GM10847 (cell line): ENCODE data around the gene MARCHF6.

ENCODE experiments used
- POLR2A ChIP-seq: IDR thresholded peaks from 2 replicates; pipeline ENCODE4 v1.6.1; 2011; ENCODE audit not compliant: insufficient read length; ENCODE audit errors: extremely low read depth

Gene MARCHF6

DNA sequence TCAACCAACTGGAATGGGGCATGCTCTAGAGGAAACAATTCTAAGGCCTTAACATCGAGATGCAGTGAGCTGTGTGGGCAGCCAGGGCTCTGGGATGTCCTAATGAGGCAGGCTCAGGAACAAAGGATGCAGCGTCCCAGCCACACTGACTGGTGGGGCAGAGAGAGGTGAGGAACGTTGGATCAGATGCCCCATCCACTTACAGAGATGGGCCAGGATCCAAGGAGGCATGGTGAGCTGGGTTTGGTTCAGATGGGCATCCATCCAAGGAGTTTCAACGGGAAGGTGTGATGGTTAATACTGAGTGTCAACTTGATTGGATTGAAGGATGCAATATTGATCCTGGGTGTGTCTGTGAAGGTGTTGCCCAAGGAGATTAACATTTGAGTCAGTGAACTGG lies 15.5 kb upstream of the MARCHF6 start:
- no peak for TF ChIP-seq POLR2A

DNA sequence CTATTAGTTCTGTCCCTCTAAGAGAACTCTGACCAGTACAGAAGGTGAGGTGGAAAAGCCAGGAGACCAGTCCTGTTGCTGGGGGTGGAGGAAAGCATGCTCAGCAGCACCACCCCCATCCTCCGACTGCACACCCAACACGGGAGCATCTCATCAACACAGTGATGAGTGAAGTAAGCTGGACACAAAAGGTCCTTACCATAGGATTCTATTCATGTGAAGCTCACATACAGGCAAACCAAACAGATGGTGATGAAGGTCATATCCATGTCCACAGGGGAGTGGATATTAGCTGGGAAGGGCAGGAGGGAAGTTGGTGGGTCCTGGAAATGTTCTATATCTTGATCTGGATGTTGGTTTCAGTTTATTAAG lies 14.8 kb upstream of the MARCHF6 start:
- TF ChIP-seq POLR2A: no peak

DNA sequence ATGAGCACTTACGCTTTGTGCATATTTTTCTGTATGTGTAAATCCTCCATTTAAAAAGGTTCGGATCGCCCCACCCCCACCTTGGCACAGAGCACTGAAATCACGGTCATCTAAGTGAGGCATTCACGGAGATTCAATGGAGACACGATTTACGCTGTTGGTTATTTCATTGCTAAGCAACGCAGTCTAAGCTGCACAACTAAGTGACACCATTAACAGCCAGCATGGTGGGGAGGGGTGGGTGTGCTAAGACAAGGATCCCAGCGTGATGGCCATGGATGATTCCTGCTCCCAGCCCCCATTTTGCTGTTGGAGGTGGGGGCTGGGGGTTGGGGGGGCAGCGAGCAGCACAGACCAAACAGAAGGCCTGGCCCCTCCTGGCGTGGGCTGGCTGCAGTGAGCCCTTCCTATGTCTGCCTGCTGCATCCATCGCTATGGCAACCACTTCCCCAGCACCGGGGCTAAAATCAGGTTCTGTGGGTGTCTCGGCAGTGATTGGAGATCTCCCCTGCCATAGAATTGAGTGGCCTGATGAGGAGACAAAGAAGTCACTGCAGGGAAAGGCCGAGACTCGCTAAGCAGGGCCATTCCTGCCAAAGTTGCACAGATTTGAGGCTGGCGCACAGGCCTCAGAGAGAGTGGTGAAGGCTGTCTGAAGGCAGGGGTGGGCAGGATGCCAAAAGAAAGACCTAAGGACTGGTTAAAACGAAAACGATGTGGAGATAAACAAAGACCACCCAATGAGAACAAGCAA lies 14.3 kb upstream of the MARCHF6 start:
- TF ChIP-seq POLR2A: no peak

GRCh38 chr5:10339958-10340357 lies 13.5 kb upstream of the MARCHF6 start:
- no peak for TF ChIP-seq POLR2A

- no peak for TF ChIP-seq POLR2A
Measured at GRCh38 chr5:10343486-10343885, 10.0 kb upstream of the MARCHF6 start.

- no peak for TF ChIP-seq POLR2A
Measured at GRCh38 chr5:10348258-10348657, 5.2 kb upstream of the MARCHF6 start.

DNA sequence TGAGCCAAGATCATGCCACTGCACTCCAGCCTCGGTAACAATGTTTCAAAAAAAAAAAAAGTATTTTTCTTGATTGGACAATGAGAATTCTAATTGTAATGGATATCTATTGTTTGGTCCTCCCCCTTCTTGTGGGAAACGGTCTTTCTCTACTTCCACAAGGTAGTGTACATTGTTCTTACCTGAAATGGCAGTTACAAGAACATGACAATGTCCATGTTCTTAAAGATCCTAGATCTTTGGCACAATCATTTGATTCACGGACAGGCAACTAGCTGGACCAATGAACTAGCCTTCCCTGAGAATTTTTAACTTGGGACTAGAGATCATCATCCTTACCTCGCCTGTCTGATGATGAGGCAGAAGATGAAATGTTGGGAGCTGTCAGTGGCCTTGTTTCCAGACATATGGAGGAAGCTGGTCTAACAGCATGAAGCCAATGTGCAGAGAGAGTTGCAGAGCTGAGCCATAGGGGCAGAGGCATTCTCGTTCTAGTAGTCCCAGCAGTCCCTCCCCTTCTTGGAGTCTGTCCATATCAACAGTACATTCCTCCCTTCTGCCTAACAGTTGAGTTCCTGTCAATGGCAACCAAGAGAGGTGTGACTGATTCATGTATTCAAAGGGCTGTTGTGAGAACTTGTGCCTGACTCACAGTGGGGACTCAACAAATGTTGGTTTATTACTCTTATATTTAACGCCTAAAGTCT lies 2.1 kb upstream of the MARCHF6 start:
- no peak for TF ChIP-seq POLR2A

DNA sequence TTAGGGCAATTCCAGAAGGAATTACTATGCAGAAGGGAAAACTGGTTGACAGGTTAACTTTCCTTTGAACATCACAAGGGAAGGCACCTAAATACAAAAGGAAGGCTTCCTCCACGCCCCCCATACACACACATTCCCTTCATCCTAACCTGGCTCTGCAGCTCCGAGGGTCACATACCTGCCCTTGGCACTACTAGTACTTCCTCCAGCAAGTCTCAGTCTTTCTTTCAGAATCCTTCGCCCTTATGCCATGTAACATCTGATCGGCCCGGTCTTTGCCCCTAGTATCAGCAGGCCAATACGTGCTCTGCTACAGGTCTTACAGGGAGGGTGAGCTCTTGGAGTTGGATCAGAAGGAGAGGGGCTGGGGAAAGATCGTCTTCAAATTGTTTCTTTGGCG lies 1.6 kb upstream of the MARCHF6 start:
- TF ChIP-seq POLR2A: no peak

- no peak for TF ChIP-seq POLR2A
Measured at GRCh38 chr5:10352430-10353240, 860 bp upstream of the MARCHF6 start.

GRCh38 chr5:10354048-10354872 lies 765 bp downstream of the MARCHF6 start:
- no peak for TF ChIP-seq POLR2A

DNA sequence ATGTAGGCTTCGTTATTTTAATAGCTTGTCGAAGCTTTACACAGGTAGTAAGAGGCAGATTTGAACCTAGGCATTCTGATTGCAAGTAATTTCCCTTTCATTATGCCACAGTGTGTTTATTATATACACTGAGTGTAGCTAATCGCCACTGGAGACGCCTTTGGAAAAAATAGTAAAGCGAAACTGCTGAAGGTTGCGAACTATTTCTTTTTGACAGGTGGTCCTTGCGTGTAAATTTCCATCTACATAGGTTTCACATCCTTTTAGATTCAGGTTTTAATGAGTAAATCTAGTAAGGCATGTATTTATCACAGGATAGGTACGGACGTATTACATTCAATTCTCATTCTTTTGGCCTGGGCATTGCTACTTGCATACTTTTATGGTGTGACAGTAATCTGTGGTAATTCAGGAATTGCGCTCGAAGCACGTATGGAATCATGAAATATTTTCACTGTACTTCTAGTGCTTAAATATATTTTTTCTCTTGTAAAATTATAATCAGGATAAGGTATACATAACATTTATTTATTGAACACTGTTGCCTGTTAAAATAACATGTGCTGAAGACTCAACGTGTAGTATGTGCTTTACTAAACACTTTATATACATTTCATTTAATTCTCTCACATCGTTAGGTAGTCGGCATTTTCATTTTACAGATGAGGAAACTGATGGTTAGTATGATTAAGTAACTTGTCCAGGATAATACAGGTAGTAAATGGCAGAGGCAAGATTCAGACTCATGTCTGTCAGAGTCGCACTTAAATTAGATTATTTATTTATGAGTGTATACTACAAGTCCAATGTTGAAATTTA lies 1.8 kb downstream of the MARCHF6 start:
- TF ChIP-seq POLR2A: no peak

GRCh38 chr5:10358999-10359398 lies 5.5 kb downstream of the MARCHF6 start:
- no peak for TF ChIP-seq POLR2A

DNA sequence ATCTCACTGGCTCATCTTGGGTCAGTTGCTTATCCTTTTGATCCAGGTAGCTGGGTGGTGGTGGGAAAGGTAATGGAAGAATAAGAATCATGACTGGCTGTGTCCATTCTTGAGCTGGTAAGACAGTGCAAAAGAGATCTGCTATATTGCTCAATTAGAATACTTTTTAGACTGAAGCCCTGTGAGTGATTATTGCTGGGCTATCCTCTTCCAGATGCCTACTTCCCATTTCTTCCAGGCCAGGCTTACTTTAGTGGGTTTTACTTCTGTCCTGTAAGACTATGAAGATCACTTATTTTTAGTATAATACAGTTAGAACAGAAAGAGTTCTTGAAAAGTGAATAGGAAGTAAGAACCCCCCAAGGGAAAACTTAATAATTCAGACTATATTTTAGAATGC lies 7.2 kb downstream of the MARCHF6 start:
- no peak for TF ChIP-seq POLR2A

DNA sequence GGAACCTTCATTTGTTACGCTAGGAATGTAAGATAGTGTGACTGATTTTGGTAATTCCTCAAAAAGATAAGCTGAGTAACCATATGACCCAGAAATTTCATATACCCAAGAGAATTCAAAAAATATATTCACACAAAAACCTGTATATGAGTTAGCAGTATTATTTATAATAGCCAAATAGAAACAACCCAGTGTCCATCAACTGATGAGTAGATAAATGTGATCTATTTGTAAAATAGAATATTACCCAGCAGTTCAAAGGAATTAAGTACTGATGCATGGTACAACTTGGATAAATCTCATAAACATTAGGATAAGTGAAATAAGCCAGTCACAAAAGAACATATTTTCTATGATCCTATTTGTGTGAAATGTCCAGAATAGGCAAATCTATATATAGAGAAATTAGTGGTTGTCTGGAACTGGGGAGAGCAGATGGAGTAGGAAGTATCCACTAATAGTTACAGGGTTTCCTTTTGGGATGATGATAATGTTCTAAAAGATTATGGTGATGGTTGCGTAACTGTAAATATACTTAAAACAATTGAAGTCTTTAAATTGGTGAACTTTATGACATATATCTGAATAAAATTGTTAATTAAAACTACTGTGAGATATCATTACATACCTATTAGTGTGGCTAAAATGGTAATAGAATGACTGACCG lies 10.2 kb downstream of the MARCHF6 start:
- no peak for TF ChIP-seq POLR2A
